ENCODE data around the gene DCAF4. TPM values are rescaled to one million over a fixed set of nuclear protein-coding genes. Genes with fewer than 3 reads are reported as not detected.

The DCAF4 gene
- total RNA-seq, 3 donors from 2014 or later: 29.7 to 39.2 (median 34.0) TPM

DNA sequence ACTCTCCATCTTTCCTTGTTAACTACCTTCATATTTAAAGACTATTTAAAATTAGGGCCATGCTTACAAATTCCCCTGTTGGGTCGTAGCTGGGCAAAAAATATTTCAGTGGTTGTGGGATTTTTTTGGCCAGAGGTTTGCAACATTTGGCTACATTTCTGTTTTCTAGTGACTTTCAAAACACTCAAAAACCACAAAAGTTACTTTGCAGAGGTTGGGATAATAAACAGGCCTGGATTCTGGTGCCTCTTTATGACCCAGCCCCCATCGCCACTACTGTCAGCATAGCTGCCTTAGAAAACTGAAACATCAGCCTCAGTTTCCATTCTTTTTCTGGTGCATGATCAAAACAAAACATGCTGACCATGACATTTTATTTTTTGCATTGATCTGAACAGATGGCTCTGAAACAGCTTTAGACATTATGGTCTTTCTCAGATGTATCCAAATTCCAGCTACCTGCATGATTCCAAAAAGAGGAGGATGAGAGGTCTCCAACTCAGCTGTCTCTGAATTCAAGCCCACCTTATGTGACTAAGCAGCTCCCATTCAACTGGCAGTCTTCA, 37.5 kb upstream of the DCAF4 start:
- Mint-ChIP-seq H3K36me3 (ENCODE audit: insufficient read depth) (peaks cover 2% of the 10 kb centered on the region), H3K4me1 (ENCODE audit: low read depth) (peaks cover 13% of the 10 kb centered on the region), H3K27me3 (ENCODE audit: low read depth) (peaks cover 31% of the 10 kb centered on the region), H3K9me3 (no peaks in the 10 kb centered on the region), H3K4me3 (no peak overlapping the region)
- ATAC-seq (no peak), DNase-seq (no peak)

DNA sequence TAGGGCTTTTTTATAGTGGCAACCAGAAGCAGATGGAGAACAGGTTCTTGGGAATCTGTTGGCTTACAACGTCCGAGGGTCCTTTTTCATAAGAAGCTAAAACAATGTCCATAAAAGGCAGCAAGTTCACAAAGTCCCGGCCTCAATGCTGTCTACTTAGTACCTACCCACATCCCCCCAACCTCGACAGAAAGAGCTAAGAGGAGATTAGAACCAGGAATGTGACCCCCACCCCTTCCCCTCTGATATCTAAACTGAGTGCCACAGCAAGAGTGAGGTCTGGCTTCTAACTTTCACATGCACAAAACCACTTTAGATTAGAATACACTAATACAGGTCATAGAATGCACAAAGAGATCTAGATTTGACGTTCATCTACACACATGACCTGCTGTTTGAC, 36.9 kb upstream of the DCAF4 start:
- peaks cover 33% of the 10 kb centered on the region for H3K27me3 Mint-ChIP-seq (ENCODE audit: low read depth)
- no peak for ATAC-seq
- H3K4me3 Mint-ChIP-seq: no peak overlapping the region

DNA sequence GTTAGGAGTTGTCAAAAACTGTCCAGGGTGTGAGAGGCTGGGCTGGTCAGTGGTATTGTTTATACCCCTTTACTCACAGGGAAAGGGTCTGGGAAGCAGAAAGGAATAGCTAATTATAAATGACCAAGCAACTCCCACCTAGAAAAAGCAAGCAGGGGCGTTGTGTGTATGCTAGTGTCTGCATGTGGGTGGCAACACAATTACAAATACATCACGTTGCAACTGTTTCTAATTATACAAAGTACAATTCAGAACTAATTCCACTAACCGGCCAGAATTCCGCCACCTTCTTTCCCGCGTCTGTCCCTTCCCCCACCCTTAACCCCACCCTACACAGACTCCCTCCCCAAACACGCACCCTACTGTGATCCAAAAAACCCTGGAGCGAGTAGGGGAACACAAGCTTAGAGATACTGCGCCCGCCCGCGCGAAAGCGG, 34.6 kb upstream of the DCAF4 start:
- Mint-ChIP-seq H3K36me3 (ENCODE audit: insufficient read depth) (peaks cover 2% of the 10 kb centered on the region), H3K9me3 (no peaks in the 10 kb centered on the region), H3K4me1 (ENCODE audit: low read depth) (peaks cover 23% of the 10 kb centered on the region), H3K4me3 (peak overlapping the region; percentile 90), H3K27me3 (ENCODE audit: low read depth) (peaks cover 40% of the 10 kb centered on the region)
- no peak for ATAC-seq
- no peak for DNase-seq

More for the DNA sequence above, 36.9 kb upstream of the DCAF4 start:
- H3K9me3 Mint-ChIP-seq: no peaks in the 10 kb centered on the region
- peaks cover 2% of the 10 kb centered on the region for H3K36me3 Mint-ChIP-seq (ENCODE audit: insufficient read depth)
- no peak for DNase-seq
- H3K4me1 Mint-ChIP-seq (ENCODE audit: low read depth): peaks cover 13% of the 10 kb centered on the region

DNA sequence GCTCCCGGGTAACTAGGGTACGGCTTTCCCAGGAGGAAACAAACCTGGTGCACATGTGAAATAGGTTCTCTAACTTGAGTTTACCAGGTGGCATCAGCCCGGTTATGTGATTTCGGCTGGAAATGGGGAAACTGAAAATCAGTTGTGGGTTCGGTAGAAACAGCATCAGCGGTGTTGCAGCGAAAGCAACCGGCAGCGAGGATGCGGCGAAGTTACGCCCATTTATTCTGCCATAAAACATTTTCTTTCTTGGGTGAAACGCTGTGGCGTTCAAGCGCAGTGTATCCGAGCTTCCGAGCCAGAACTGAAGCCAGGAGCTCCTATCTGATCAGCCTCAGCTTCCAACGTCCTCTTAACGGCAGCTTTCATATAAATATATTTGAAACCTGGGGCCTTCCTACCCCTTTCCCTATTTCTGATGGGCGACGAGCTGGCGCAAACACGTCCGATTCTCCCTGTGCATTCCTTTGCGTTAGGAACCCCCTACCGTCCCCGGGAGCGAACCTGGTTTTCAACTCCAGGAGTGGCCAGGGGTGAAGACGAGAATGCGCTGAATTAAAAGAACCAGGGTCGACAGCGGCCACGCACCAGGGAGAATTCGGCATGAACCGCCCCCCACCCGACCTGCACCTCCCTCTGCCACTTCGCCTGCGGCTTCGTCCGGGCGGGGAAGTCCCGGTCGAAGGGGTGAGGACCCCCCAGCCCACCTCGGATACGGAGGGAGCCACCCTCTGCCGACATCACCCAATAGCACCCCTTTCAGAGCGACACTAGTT, 34.0 kb upstream of the DCAF4 start:
- no peaks in the 10 kb centered on the region for H3K9me3 Mint-ChIP-seq
- H3K36me3 Mint-ChIP-seq (ENCODE audit: insufficient read depth): peaks cover 2% of the 10 kb centered on the region
- no peak for ATAC-seq
- peaks cover 23% of the 10 kb centered on the region for H3K4me1 Mint-ChIP-seq (ENCODE audit: low read depth)
- peaks cover 46% of the 10 kb centered on the region for H3K27me3 Mint-ChIP-seq (ENCODE audit: low read depth)
- peak; percentile 17 for DNase-seq
- H3K4me3 Mint-ChIP-seq: peak overlapping the region; percentile 90

- H3K36me3 Mint-ChIP-seq (ENCODE audit: insufficient read depth): peaks cover 2% of the 10 kb centered on the region
- peaks cover 23% of the 10 kb centered on the region for H3K4me1 Mint-ChIP-seq (ENCODE audit: low read depth)
- no peaks in the 10 kb centered on the region for H3K9me3 Mint-ChIP-seq
- peak; percentile 20 for DNase-seq
- H3K4me3 Mint-ChIP-seq: peak overlapping the region; percentile 90
- peaks cover 47% of the 10 kb centered on the region for H3K27me3 Mint-ChIP-seq (ENCODE audit: low read depth)
- peak; percentile 21 to 24 for ATAC-seq
These were observed 33.2 kb upstream of the DCAF4 start for GRCh38 chr14:72892879-72893635.

DNA sequence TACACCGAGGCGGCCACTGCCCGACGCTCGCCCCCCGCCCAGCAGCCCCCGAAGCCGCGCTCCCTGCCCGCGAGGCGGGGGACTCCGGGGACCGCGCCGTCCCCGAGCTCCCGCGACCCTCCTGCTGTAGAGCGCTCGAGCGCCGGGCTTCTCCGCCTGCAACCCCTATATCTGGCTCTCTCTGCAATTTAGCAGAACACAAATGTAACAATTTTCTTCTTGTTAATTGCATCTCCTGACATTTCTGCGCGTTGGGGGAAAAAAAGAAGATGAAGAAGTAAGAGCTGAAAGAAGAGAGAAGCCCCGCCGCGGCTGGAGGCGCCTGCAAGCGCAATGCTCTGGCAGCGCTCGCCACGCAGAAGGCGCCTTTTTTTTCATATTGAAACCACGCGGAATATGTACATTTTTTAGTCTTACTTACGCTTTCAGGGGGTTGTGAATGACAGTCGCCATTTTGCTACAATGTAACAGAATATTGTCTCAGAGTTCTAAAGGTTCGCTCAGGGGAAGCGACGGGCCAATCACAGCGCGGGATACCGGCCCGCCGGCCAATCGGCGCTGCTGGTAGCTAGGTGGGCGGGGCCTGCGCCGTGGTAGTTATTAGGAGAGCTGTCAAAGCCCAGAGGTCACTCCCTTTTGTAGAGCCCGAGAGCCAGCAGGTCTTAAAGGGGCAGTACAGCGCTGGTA, 32.5 kb upstream of the DCAF4 start, which contains the start of gene DPF3:
TSS of gene DPF3 (minus strand) at position 466 of the 687 bp plus-strand sequence. CDS start at position 453, 13 bp downstream.
- Mint-ChIP-seq H3K4me3 (peak within 1 kb of the TSS; percentile 94), H3K27me3 (ENCODE audit: low read depth) (peaks cover 52% of the 10 kb centered on the region), H3K4me1 (ENCODE audit: low read depth) (peaks cover 23% of the 10 kb centered on the region), H3K36me3 (ENCODE audit: insufficient read depth) (peaks cover 2% of the 10 kb centered on the region), H3K9me3 (no peaks in the 10 kb centered on the region)
- DNase-seq (peak; percentile 91), ATAC-seq (peak; percentile 97 to 98)

DNA sequence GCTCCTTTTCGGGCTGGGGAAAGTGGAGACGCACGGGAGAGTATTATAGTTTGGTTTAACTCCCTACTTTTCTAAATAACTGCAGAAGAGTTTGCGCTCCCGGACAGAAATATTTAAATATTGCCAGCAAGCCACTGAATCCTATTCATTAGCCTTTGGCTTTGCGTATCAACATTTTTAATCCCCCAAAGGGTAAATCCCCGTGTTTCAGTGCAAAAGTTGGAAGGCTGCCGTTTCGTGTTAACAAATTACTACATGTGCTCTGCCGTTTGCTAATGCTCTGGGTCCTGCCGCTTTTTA, 32.0 kb upstream of the DCAF4 start:
- ATAC-seq: no peak
- no peaks in the 10 kb centered on the region for H3K9me3 Mint-ChIP-seq
- H3K4me3 Mint-ChIP-seq: peak overlapping the region; percentile 94
- peaks cover 50% of the 10 kb centered on the region for H3K27me3 Mint-ChIP-seq (ENCODE audit: low read depth)
- no peak for DNase-seq
- H3K36me3 Mint-ChIP-seq (ENCODE audit: insufficient read depth): peaks cover 2% of the 10 kb centered on the region
- peaks cover 23% of the 10 kb centered on the region for H3K4me1 Mint-ChIP-seq (ENCODE audit: low read depth)

- Mint-ChIP-seq H3K4me3 (peak overlapping the region; percentile 94), H3K4me1 (ENCODE audit: low read depth) (peaks cover 23% of the 10 kb centered on the region), H3K27me3 (ENCODE audit: low read depth) (peaks cover 48% of the 10 kb centered on the region), H3K36me3 (ENCODE audit: insufficient read depth) (peaks cover 2% of the 10 kb centered on the region), H3K9me3 (no peaks in the 10 kb centered on the region)
- DNase-seq: no peak
- no peak for ATAC-seq
These were observed 31.5 kb upstream of the DCAF4 start for GRCh38 chr14:72894623-72895378.

DNA sequence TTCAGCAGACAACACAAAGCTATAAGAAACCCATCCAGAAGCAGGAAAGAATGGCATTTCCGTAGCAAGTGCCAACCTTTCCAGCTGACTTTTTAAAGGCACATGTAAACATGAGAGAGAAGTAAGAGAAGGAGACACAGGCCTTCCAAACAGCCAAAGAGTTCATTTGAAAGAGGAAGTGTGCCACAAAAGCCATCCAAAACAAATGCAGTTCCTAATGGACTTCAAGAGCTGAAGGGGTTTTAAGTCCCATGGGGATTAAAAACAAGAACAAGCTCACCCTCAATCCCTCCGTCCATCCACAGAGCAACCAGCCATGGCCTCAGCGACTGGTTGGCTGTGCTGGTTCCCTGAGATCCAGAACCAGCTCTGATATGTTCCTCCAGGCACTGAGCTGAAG, 27.8 kb upstream of the DCAF4 start:
- DNase-seq: no peak
- peaks cover 13% of the 10 kb centered on the region for H3K4me1 Mint-ChIP-seq (ENCODE audit: low read depth)
- H3K9me3 Mint-ChIP-seq: no peaks in the 10 kb centered on the region
- no peaks in the 10 kb centered on the region for H3K36me3 Mint-ChIP-seq (ENCODE audit: insufficient read depth)
- ATAC-seq: no peak
- no peak overlapping the region for H3K4me3 Mint-ChIP-seq
- peaks cover 35% of the 10 kb centered on the region for H3K27me3 Mint-ChIP-seq (ENCODE audit: low read depth)

- Mint-ChIP-seq H3K36me3 (ENCODE audit: insufficient read depth) (no peaks in the 10 kb centered on the region), H3K27me3 (ENCODE audit: low read depth) (peaks cover 32% of the 10 kb centered on the region), H3K4me3 (no peak overlapping the region), H3K4me1 (ENCODE audit: low read depth) (no peaks in the 10 kb centered on the region), H3K9me3 (no peaks in the 10 kb centered on the region)
- ATAC-seq (no peak), DNase-seq (no peak)
These were observed 24.9 kb upstream of the DCAF4 start for GRCh38 chr14:72901361-72901760.

- H3K4me1 Mint-ChIP-seq (ENCODE audit: low read depth): no peaks in the 10 kb centered on the region
- no peaks in the 10 kb centered on the region for H3K36me3 Mint-ChIP-seq (ENCODE audit: insufficient read depth)
- H3K27me3 Mint-ChIP-seq (ENCODE audit: low read depth): peaks cover 29% of the 10 kb centered on the region
- DNase-seq (no peak), ATAC-seq (no peak)
- no peak overlapping the region for H3K4me3 Mint-ChIP-seq
- no peaks in the 10 kb centered on the region for H3K9me3 Mint-ChIP-seq
These were observed 23.3 kb upstream of the DCAF4 start for GRCh38 chr14:72902801-72903530.

- Mint-ChIP-seq H3K36me3 (ENCODE audit: insufficient read depth) (no peaks in the 10 kb centered on the region), H3K9me3 (no peaks in the 10 kb centered on the region), H3K4me3 (no peak overlapping the region), H3K4me1 (ENCODE audit: low read depth) (peaks cover 1% of the 10 kb centered on the region), H3K27me3 (ENCODE audit: low read depth) (peaks cover 24% of the 10 kb centered on the region)
- DNase-seq: no peak
- no peak for ATAC-seq
These were observed 22.5 kb upstream of the DCAF4 start for GRCh38 chr14:72903716-72904115.

GRCh38 chr14:72904218-72904617, 22.0 kb upstream of the DCAF4 start:
- Mint-ChIP-seq H3K36me3 (ENCODE audit: insufficient read depth) (no peaks in the 10 kb centered on the region), H3K4me3 (no peak overlapping the region), H3K9me3 (no peaks in the 10 kb centered on the region), H3K4me1 (ENCODE audit: low read depth) (peaks cover 1% of the 10 kb centered on the region), H3K27me3 (ENCODE audit: low read depth) (peaks cover 24% of the 10 kb centered on the region)
- DNase-seq (no peak), ATAC-seq (no peak)

Data from activated T-cell treated with anti-CD3 and anti-CD28 coated beads, Interleukin-2, amount 50 U/mL, for 4 hours (primary cell).